HG02759 (cell line): ENCODE data around the gene TTLL11.

Experiments
- ATAC-seq: cut with Tn5 transposase; IDR thresholded peaks from one replicate; pipeline ENCODE4 v1.9.1; 2021; ENCODE audit warnings: mild to moderate bottlenecking, moderate library complexity; ENCODE audit not compliant: unreplicated experiment

The TTLL11 gene

GRCh38 chr9:121946465-121946864 lies 146.6 kb downstream of the TTLL11 start:
- no peak for ATAC-seq

- ATAC-seq = no peak
Observed at GRCh38 chr9:121945849-121946248, 147.3 kb downstream of the TTLL11 start.

DNA sequence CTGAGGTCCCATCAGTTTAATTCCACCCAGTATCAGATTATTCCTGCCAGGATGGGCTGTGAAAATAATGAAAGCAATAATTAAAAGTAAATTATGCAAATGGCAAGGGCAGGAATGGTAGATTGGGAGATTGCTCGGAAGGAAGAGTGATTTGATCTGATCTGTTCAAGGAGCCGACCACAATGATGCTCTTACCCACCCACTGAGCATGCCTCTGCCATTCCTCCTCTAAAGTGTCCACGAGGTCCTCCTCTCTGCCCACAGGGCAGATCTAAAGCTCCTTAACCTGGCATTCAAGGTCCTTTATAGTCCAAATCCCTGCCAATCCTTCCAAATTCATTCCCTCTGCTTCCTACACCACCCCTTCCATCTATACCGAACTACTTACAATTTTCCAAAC lies 147.8 kb downstream of the TTLL11 start:
- no peak for ATAC-seq

GRCh38 chr9:121944711-121945191 lies 148.4 kb downstream of the TTLL11 start:
- ATAC-seq = no peak

GRCh38 chr9:121943463-121943862 lies 149.6 kb downstream of the TTLL11 start:
- ATAC-seq = no peak

- no peak for ATAC-seq
Observed at GRCh38 chr9:121942866-121943382, 150.2 kb downstream of the TTLL11 start.

DNA sequence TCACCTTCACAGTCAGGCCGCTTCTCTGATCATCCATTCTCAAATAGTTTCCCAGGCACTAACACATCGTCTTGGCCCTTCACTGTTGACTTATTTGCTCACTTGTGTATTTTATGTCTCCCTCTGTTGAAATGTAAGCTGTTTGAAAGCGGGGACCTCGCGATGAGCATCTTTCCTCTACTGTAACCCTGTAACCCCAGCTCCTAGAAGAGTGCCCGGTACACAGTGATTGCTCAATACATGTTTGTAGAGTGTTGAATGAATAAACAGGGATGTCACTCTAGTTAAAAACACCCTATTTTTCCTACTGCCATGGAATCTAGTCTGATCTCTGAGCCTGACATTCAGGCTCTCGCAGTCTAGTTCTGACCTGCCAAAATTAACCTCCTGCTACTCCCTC lies 150.8 kb downstream of the TTLL11 start:
- ATAC-seq = no peak

GRCh38 chr9:121939643-121940042 lies 153.5 kb downstream of the TTLL11 start:
- ATAC-seq = no peak

- ATAC-seq = no peak
Observed at GRCh38 chr9:121938621-121939020, 154.5 kb downstream of the TTLL11 start.

GRCh38 chr9:121937240-121937639 lies 155.9 kb downstream of the TTLL11 start:
- ATAC-seq = no peak

DNA sequence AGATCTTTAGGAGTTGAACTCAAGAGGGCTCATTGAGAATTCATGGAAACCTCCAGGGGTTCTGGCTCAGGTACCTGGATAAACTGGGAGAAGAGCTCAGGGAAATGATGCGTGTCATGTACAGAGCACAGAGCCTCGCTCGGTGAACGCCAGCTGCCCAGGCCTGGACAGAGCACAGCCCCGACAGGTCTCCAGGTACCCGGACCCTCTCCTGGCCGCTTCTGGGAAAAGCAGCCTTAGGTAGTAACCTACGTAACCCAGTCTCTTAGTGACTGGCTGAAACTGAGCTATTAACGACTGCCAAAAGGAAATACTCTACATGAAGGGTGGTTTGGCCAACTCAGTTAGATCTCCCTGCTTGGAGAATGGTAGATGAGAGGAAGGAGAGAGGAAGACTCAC lies 157.4 kb downstream of the TTLL11 start:
- ATAC-seq = no peak

DNA sequence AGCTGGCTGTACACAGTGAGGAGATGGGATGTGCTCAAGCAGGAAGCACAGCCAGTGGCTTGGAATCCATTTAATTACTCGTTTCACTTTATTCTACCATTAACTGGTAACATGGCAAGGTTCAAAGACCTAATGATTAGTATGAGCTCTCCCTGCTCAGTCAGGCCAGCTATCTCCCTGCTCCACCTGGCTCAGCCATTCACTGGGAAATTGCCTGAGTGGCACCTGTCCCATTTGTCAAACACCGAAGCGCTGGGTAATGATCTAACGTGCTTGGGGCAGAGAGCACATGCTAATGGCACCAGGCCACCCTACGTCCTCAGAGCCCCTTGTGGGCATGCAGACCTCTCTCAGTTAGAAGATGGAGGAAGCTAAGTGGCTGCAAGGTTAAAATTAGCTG lies 162.2 kb downstream of the TTLL11 start:
- ATAC-seq = no peak

- ATAC-seq = no peak
Observed at GRCh38 chr9:121929893-121930875, 162.9 kb downstream of the TTLL11 start.

DNA sequence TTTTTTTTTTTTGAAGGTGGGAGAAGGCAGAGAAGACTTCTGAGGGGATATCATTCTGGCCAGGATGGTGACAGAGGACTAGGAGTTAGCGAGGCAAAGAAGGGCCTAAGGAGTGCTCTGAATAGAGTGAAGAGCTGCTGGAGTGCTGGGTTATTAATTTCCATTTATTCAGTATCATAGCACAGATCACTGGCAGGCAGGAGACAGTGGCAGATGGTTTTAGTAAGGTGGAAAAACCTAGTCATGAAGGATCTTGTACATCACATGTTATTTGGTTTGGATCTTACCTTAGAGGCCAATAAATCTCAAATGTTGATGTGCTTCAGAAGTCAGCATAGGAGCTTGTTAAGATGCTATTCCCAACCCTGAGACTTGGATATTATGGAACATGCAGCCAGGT lies 165.5 kb downstream of the TTLL11 start:
- ATAC-seq = no peak

DNA sequence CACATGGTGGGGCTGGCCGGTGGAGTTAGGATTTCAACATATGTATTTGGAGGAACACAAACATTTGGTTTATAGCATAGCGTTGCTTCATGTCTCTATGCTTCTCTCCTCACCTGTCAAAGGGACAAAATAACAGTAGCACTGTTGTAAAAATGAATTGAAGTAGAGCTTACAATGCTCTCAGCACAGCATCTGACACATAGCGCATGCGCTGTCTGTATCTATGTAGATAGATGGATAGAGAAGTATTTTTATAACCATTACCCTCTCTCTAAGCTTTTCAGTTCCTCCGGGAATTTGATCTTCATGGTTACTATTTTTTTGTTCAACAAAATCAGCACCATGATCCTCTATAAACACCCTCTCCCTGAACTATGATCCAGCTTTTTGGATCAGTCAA lies 166.0 kb downstream of the TTLL11 start:
- no peak for ATAC-seq

DNA sequence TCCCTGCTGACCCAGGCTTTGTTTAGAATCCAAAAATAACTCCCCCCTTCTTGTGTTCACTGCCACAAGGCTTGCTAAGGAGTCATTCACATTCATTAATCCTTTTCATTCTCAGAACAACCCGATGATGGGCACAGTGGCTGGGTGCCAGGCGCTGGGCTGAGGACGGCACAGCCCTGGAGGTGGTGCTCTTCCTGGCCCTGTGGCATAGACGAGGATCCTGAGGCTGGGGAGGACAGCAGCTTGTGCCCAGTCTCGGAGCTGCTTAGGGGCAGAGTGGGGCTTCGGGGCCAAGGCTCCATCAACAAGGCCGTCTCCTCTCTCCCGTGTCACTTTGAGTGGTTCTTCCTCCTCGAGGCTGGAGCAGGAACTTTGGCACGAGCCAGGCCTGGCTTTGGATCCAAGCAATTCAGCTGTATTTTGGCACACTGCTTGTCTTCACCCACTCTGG lies 166.7 kb downstream of the TTLL11 start:
- ATAC-seq = no peak

- no peak for ATAC-seq
Observed at GRCh38 chr9:121925935-121926334, 167.2 kb downstream of the TTLL11 start.

DNA sequence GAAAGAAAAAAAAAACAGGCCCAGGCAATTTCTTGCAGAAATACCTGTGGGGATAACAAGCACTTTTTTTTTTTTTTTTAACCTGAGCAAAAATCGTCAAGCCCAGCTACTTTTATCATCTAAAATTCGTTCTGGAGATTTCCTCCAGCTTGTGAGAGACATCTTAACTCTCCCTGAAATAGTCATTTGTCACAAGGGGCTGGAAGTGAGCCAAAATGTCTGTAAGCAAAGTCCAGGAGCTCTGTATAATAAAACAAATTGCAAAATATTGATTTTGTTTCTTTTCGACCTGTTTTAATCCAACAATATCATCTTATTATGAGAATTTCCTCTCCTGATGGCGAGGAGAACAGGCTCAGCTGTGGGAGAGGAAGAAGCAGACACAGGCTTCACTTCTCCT lies 168.4 kb downstream of the TTLL11 start:
- no peak for ATAC-seq

- ATAC-seq = no peak
Observed at GRCh38 chr9:121921444-121921843, 171.7 kb downstream of the TTLL11 start.

DNA sequence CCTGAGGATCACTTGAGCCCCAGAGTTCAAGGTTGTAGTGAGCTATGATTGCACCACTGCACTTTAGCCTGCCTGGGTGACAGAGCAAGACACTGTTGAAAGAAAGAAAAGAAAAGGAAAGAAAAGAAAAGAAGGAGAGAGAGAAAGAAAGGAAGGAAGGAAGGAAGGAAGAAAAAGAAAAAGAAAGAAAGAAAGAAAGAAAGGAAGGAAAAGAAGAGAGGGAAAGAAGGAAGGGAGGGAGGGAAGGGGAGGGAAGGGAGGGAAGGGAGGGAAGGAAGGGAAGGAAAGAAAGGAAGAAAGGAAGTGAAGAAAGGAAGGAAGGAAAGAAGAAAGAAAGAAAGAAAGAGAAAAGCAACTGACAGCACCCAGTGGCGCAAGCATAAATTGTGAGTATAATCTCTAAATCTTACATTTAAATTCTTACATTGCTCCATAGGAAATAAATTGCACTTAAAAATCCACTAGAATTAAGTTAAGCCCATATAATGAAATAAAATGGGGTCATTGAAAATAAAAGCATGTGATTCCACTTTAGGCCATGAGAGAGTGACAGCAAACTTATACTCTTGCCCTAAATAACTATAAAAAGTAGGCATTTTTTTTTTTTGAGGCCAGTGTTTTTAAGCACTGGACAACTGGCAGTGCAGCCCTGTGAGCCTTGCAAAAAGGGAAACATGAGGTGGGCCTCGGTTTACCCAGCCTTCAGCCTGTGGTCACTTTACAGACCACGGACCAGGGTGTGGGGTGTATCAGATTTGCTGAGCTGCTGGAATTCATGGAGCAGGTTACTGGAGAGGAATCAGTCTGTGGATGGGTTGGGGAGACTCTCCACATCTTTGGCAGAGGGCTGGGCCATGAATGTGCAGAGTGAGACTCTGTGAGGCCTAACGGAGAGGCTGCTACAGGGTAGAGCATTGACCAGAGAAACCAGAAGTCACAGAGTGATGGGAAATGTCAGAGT lies 175.5 kb downstream of the TTLL11 start:
- no peak for ATAC-seq

DNA sequence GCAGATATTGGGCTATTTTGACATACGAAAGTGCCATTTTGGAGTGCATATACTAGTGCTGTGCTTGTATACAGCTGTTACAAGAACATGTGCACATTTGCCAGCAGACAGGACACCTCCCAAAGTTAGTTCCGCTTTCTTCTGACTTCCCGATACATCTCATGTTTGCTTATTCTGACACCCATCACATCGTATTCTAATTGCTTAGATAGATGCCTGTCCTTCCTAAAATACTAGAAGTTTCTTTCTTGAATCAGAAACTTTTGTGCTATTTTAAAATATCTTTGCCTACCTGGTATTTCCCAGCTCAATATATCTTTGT lies 177.8 kb downstream of the TTLL11 start:
- ATAC-seq = no peak
